ENCODE measurements around the gene DGKE. TPM values are rescaled to one million over a fixed set of nuclear protein-coding genes. Genes with fewer than 3 reads are reported as not detected.

Gene DGKE
- total and polyA plus RNA-seq, 2 of the 13 experiments (the other 11 are each of a cell fraction or from before 2014, with no cell fraction given): 3.2 to 5.3 TPM

DNA sequence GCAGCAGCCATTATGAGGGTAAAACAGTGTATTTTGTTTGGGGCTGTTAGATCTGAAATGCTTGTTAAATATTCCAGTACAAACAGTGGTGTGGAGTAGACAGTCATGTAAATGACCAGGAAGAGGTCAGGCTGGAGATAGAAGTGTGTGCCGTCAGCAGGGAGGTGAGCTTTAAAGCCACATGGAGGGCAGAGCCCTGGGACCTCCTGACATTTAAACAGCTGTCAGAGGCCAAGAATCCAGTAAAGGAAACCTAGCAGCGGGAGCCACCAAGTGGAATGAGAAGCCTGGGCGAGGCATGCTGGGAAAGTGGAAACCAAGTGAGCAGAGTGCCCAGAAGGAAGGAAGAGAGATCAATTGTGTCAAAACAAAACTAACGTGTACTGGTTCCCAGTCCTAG is 27.0 kb upstream of the DGKE start (continued):
- no peak for TF ChIP-seq MZF1 (CRISPR knock-in tag; IDR thresholded peaks at IDR 0.05; ENCODE audit: borderline replicate concordance)
- TF ChIP-seq ZNF207 (IDR thresholded peaks at IDR 0.05; ENCODE audit: borderline replicate concordance): no peak
- TF ChIP-seq ZBTB42 (CRISPR knock-in tag; IDR thresholded peaks at IDR 0.05): no peak
- no peak for TF ChIP-seq ATF2 (CRISPR knock-in tag; IDR thresholded peaks at IDR 0.05)
- TF ChIP-seq ZSCAN20 (CRISPR knock-in tag; IDR thresholded peaks at IDR 0.05; ENCODE audit: borderline replicate concordance): no peak
- no peak for TF ChIP-seq ZNF788 (CRISPR knock-in tag; IDR thresholded peaks at IDR 0.05; ENCODE audit: borderline replicate concordance)
- no peak for TF ChIP-seq PPARG (CRISPR knock-in tag; conservative IDR thresholded peaks at IDR 0.05)
- 0 out of 2 replicates have a peak, but pooled peaks have one; percentile 23 for TF ChIP-seq SAP130 (CRISPR knock-in tag; IDR thresholded peaks at IDR 0.05; ENCODE audit: low read depth)
- TF ChIP-seq HNRNPK (IDR thresholded peaks at IDR 0.05; ENCODE audit: low read depth, low read length, poor library complexity, severe bottlenecking): no peak
- TF ChIP-seq AGO1 (IDR thresholded peaks at IDR 0.05; ENCODE audit: low read depth, low read length, poor library complexity, severe bottlenecking): no peak
- TF ChIP-seq ZNF7 (CRISPR knock-in tag; IDR thresholded peaks at IDR 0.05): peak; percentile 66
- no peak for TF ChIP-seq FOXA3 (CRISPR knock-in tag; IDR thresholded peaks at IDR 0.05)
- 0 out of 2 replicates have a peak, but pooled peaks have one; percentile 16 for TF ChIP-seq TFAP4 (IDR thresholded peaks at IDR 0.05; ENCODE audit: borderline replicate concordance, low read depth)
- TF ChIP-seq U2AF1 (optimal IDR thresholded peaks at IDR 0.05; ENCODE audit: low read depth, low read length): no peak
- no peak for TF ChIP-seq ZMYM3 (CRISPR knock-in tag; IDR thresholded peaks at IDR 0.05)
- peak; percentile 15; the same call in 1 of the 2 replicates for TF ChIP-seq CTCF (CRISPR knock-in tag; IDR thresholded peaks at IDR 0.05)
- TF ChIP-seq, protein P1, sequence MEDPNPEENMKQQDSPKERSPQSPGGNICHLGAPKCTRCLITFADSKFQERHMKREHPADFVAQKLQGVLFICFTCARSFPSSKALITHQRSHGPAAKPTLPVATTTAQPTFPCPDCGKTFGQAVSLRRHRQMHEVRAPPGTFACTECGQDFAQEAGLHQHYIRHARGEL (CRISPR knock-in tag; IDR thresholded peaks at IDR 0.05): no peak
- TF ChIP-seq, protein P2, sequence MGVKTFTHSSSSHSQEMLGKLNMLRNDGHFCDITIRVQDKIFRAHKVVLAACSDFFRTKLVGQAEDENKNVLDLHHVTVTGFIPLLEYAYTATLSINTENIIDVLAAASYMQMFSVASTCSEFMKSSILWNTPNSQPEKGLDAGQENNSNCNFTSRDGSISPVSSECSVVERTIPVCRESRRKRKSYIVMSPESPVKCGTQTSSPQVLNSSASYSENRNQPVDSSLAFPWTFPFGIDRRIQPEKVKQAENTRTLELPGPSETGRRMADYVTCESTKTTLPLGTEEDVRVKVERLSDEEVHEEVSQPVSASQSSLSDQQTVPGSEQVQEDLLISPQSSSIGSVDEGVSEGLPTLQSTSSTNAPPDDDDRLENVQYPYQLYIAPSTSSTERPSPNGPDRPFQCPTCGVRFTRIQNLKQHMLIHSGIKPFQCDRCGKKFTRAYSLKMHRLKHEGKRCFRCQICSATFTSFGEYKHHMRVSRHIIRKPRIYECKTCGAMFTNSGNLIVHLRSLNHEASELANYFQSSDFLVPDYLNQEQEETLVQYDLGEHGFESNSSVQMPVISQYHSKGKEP (CRISPR knock-in tag; IDR thresholded peaks at IDR 0.05): no peak
- TF ChIP-seq FIP1L1 (IDR thresholded peaks at IDR 0.05; ENCODE audit: borderline replicate concordance, insufficient read depth, low read depth, low read length): no peak
- no peak for TF ChIP-seq GABPB1 (CRISPR knock-in tag; IDR thresholded peaks at IDR 0.05)
- no peak for TF ChIP-seq CEBPB (IDR thresholded peaks at IDR 0.05; ENCODE audit: borderline replicate concordance, low read depth, low read length)

Measured in HepG2 (cell line).